Adrenal gland (tissue), 12 donors: ENCODE results near the gene ZNF568. TPM values are rescaled to one million over a fixed set of nuclear protein-coding genes. Genes with fewer than 3 reads are reported as not detected.

ENCODE experiments used
- DNase-seq, 7 donors: peaks; one replicate each; pipeline ENCODE4 v3.0.0-alpha.2; 2019 to 2020
- H3K27ac ChIP-seq, 5 donors: fragments of 200-600 bp; sonication (generic) in 4 of 5; 1 replicate in 3 of 5; 2 replicates in 2 of 5; pipeline versions ENCODE4 v1.5.1 to v1.8.0; 2016 to 2020; ENCODE audit warnings: mild to moderate bottlenecking in 1 of 5
- H3K27me3 ChIP-seq: fragments of 200-600 bp; 2 replicates; pipeline ENCODE4 v1.8.0; 2021
- H3K36me3 ChIP-seq, 2 donors: fragments of 200-600 bp; replicated peaks in 1 of 2; 1 replicate in 1 of 2; 2 replicates in 1 of 2; pipeline versions ENCODE4 v1.5.1 to v1.8.0; 2018 to 2022
- H3K4me1 ChIP-seq, 2 donors: fragments of 200-600 bp; replicated peaks in 1 of 2; 1 replicate in 1 of 2; 2 replicates in 1 of 2; pipeline versions ENCODE4 v1.5.1 to v1.8.0; 2018 to 2021
- H3K4me3 ChIP-seq, 4 donors: fragments of 200-600 bp; sonication (generic) in 3 of 4; one replicate each; pipeline ENCODE4 v1.5.1; 2016 to 2018
- H3K9me3 ChIP-seq, 3 donors: fragments of 200-600 bp; sonication (generic) in 1 of 3; replicated peaks in 1 of 3; 1 replicate in 2 of 3; 2 replicates in 1 of 3; pipeline versions ENCODE4 v1.5.1 to v1.8.0; 2016 to 2021
- CTCF ChIP-seq, 6 experiments: fragments of 450-650 bp in 4 of 6; fragments of 200-600 bp in 2 of 6; sonication (generic) in 1 of 6; IDR thresholded peaks; 1 replicate in 5 of 6; 2 replicates in 1 of 6; pipeline versions ENCODE4 v1.5.1 to v1.8.0; 2016 to 2021; ENCODE audit warnings: antibody characterized with exemption in 6 of 6, mild to moderate bottlenecking in 2 of 6, moderate library complexity in 1 of 6
- POLR2A ChIP-seq, 2 donors: fragments of 450-650 bp; IDR thresholded peaks; one replicate each; pipeline ENCODE4 v1.6.1; 2017; ENCODE audit warnings: antibody characterized with exemption in 2 of 2, mild to moderate bottlenecking in 2 of 2, moderate library complexity in 1 of 2
- WGBS, 4 donors: extraction: QIAGEN DNeasy Blood & Tissue Kit in 2 of 4; methylation state at CpG; one replicate each; pipeline versions ENCODE4 v1.1.5 to v1.1.7; 2013 to 2017; 5-methylcytosine and 5-hydroxymethylcytosine counted together
- intact Hi-C, 2 donors: fragments of 100-400 bp; cut with DNase I; formaldehyde crosslinking; loops; one replicate each; pipeline versions ENCODE4 v1.14.1 to v1.15.0; 2022 to 2023
- polyA plus RNA-seq, 3 donors: library from polyadenylated mRNA; stranded (reverse); fragments of 200-250 nt in 2 of 3; fragments of 350-450 nt in 1 of 3; fragmentation: Illumina TruSeq in 1 of 3; extraction: RNeasy Lipid Tissue Mini Kit (QIAGEN cat#74804) in 1 of 3; gene quantifications; one replicate each; pipeline ENCODE4 v1.2.3, GENCODE V29; 2013 to 2014
- total RNA-seq, 9 donors: library from RNA; depleted of rRNA in 4 of 9; stranded (reverse); fragments of >200 nt in 4 of 9; fragments of 120-200 nt in 1 of 9; fragmentation: NEBNext Ultra II Directional in 1 of 9; extraction: Animal tissue kit (Norgen Biotek cat#: 25700) in 1 of 9; gene quantifications; one replicate each; pipeline versions ENCODE4 v1.1.0 to v1.2.4, GENCODE V29; 2013 to 2023
- donor health status: healthy with polysubstance abuse.
- donor health status: Bipolar disorder and iron deficiency.
- donor health status: DM: yes; HTN: yes; CAD: no.
- donor health status: DM: no; HTN: no; CAD: no.
- donor health status: DM: no; HTN: no; CAD: no.
- donor health status: DM: yes; HTN: yes; CAD: no.

The ZNF568 gene
- total and polyA plus RNA-seq, 12 donors: 4.5 to 23.8 (median 15.3) TPM

GRCh38 chr19:36963280-36963679, 47.1 kb downstream of the ZNF568 start:
- intact Hi-C loops: no loop called here
- H3K4me3 ChIP-seq: no peak overlapping the region
- H3K9me3 ChIP-seq: peaks cover 0 to 23% (median 0%) of the 10 kb centered on the region in 3 donors
- no peaks in the 10 kb centered on the region for H3K4me1 ChIP-seq
- DNase-seq: no peak
- H3K36me3 ChIP-seq: no peaks in the 10 kb centered on the region
- H3K27me3 ChIP-seq: no peaks in the 10 kb centered on the region
- TF ChIP-seq POLR2A (IDR thresholded peaks at IDR 0.05) (no peak), CTCF (IDR thresholded peaks at IDR 0.05) (no peak)
- WGBS, 4 donors: 17 to 57% (median 40%) methylated on average over 2 of the region's 2 CpGs
- no peak overlapping the region for H3K27ac ChIP-seq

DNA sequence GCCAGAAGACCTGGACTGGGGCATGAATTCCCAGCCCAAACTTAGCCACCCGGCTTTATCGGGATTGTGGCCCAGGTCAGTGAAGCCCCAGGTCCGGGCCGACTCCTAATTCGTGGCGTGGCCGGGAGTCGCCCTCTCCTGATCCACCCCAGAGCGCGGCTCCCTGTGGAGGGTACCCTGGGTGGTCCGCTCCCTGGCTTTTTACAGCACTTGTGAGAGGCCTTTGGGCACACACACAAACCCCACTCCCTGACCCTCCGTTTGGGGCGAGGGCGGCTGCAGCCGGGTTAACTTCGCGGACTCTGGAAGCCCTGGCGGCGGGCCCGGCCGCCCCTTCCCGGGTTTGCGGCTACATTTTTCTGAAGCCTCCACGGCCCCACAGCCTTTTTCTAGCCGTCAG, 56.4 kb downstream of the ZNF568 start:
- Histone ChIP-seq H3K4me1 (peaks cover 6 to 8% of the 10 kb centered on the region in 2 donors), H3K4me3 (peak overlapping the region in 3 of 4 donors; percentile 37 to 73 (median 48)), H3K9me3 (no peaks in the 10 kb centered on the region), H3K27ac (peak overlapping the region in 3 of 5 donors; percentile 22 to 77 (median 72)), H3K36me3 (peaks cover 0 to 3% of the 10 kb centered on the region in 2 donors), H3K27me3 (no peaks in the 10 kb centered on the region)
- TF ChIP-seq POLR2A (IDR thresholded peaks at IDR 0.05): no peak
- no peak for TF ChIP-seq CTCF (IDR thresholded peaks at IDR 0.05)
- peak in 3 of 7 donors; percentile 1 to 20 (median 10) for DNase-seq
- WGBS, 4 donors: 18 to 68% (median 40%) methylated on average over 10 to 25 of the region's 25 CpGs
- intact Hi-C loops: no loop called here

- Histone ChIP-seq H3K27me3 (no peaks in the 10 kb centered on the region), H3K4me1 (peaks cover 6 to 8% of the 10 kb centered on the region in 2 donors), H3K9me3 (no peaks in the 10 kb centered on the region), H3K27ac (peak overlapping the region in 3 of 5 donors; percentile 22 to 77 (median 72)), H3K4me3 (peak overlapping the region in 3 of 4 donors; percentile 37 to 73 (median 48)), H3K36me3 (peaks cover 0 to 3% of the 10 kb centered on the region in 2 donors)
- 0 to 2% (median 1%) methylated on average over 29 to 56 of the region's 56 CpGs for WGBS, 4 donors
- peak; percentile 86 to 100 (median 95) for TF ChIP-seq CTCF (IDR thresholded peaks at IDR 0.05)
- TF ChIP-seq POLR2A (IDR thresholded peaks at IDR 0.05): no peak
- intact Hi-C loops: no loop called here
- DNase-seq: peak; percentile 86 to 93 (median 88)
Measured at GRCh38 chr19:36973021-36973843, 57.1 kb downstream of the ZNF568 start.

GRCh38 chr19:36973844-36974195, 57.7 kb downstream of the ZNF568 start:
- no peaks in the 10 kb centered on the region for H3K9me3 ChIP-seq
- peaks cover 0 to 3% of the 10 kb centered on the region in 2 donors for H3K36me3 ChIP-seq
- intact Hi-C loops: no loop called here
- peak overlapping the region in 2 of 5 donors; percentile 72 to 77 for H3K27ac ChIP-seq
- no peaks in the 10 kb centered on the region for H3K27me3 ChIP-seq
- TF ChIP-seq POLR2A (IDR thresholded peaks at IDR 0.05): no peak
- no peak for TF ChIP-seq CTCF (IDR thresholded peaks at IDR 0.05)
- DNase-seq: no peak
- peaks cover 6 to 8% of the 10 kb centered on the region in 2 donors for H3K4me1 ChIP-seq
- peak overlapping the region in 1 of 4 donors; percentile 73 for H3K4me3 ChIP-seq
- 22 to 80% (median 46%) methylated on average over 2 to 6 of the region's 6 CpGs for WGBS, 4 donors
